Measurements from ENCODE around the gene DYNC2I2. TPM values are rescaled to one million over a fixed set of nuclear protein-coding genes. Genes with fewer than 3 reads are reported as not detected.

DYNC2I2 gene
- total and polyA plus RNA-seq, 3 experiments from 2014 or later, result 3.0 to 68.6 (median 67.7) TPM

- POLR2A ChIA-PET, result no interaction called here
- H3K27me3 Mint-ChIP-seq, result peaks cover 0 to 1% of the 10 kb centered on the region in 2 donors
- CTCF ChIA-PET, result no interaction called here
- Histone ChIP-seq H3K36me3 (ENCODE audit: insufficient read depth, low read length) (peaks cover 68% of the 10 kb centered on the region), H3K27ac (ENCODE audit: low read depth, low read length) (no peak overlapping the region), H3K27me3 (ENCODE audit: insufficient read depth, low read length, poor library complexity, severe bottlenecking) (no peaks in the 10 kb centered on the region), H3K4me3 (ENCODE audit: low read length) (no peak overlapping the region), H3K9me3 (ENCODE audit: low read length) (no peaks in the 10 kb centered on the region), H3K4me1 (ENCODE audit: insufficient read depth, low read length) (no peaks in the 10 kb centered on the region)
- H3K9me3 Mint-ChIP-seq, result no peaks in the 10 kb centered on the region
- peak overlapping the region in 1 of 8 donors; percentile 79 for H3K27ac Mint-ChIP-seq
- H3K4me3 Mint-ChIP-seq, result no peak overlapping the region
- DNase-seq, result no peak
- peaks cover 3 to 85% (median 11%) of the 10 kb centered on the region in 3 donors for H3K36me3 Mint-ChIP-seq
- no peaks in the 10 kb centered on the region for H3K4me1 Mint-ChIP-seq
These were observed 29.4 kb downstream of the DYNC2I2 start for GRCh38 chr9:128627127-128627715.

- H3K36me3 Mint-ChIP-seq, result peaks cover 3 to 85% (median 16%) of the 10 kb centered on the region in 3 donors
- H3K27me3 Mint-ChIP-seq, result peaks cover 0 to 1% of the 10 kb centered on the region in 2 donors
- Histone ChIP-seq H3K27me3 (ENCODE audit: insufficient read depth, low read length, poor library complexity, severe bottlenecking) (no peaks in the 10 kb centered on the region), H3K4me3 (ENCODE audit: low read length) (no peak overlapping the region), H3K4me1 (ENCODE audit: insufficient read depth, low read length) (no peaks in the 10 kb centered on the region), H3K9me3 (ENCODE audit: low read length) (no peaks in the 10 kb centered on the region), H3K36me3 (ENCODE audit: insufficient read depth, low read length) (peaks cover 69% of the 10 kb centered on the region), H3K27ac (ENCODE audit: low read depth, low read length) (no peak overlapping the region)
- POLR2A ChIA-PET, result no interaction called here
- peak overlapping the region in 2 of 8 donors; percentile 54 to 73 for H3K27ac Mint-ChIP-seq
- no peaks in the 10 kb centered on the region for H3K9me3 Mint-ChIP-seq
- no peaks in the 10 kb centered on the region for H3K4me1 Mint-ChIP-seq
- CTCF ChIA-PET, result interaction anchor here (1.3 kb wide), 1 partner anchor 12 kb away, joined by 3 read pairs; no protein-coding TSS in a partner anchor
- no peak overlapping the region for H3K4me3 Mint-ChIP-seq
- DNase-seq, result no peak
These were observed 30.5 kb downstream of the DYNC2I2 start for GRCh38 chr9:128626181-128626580.

DNA sequence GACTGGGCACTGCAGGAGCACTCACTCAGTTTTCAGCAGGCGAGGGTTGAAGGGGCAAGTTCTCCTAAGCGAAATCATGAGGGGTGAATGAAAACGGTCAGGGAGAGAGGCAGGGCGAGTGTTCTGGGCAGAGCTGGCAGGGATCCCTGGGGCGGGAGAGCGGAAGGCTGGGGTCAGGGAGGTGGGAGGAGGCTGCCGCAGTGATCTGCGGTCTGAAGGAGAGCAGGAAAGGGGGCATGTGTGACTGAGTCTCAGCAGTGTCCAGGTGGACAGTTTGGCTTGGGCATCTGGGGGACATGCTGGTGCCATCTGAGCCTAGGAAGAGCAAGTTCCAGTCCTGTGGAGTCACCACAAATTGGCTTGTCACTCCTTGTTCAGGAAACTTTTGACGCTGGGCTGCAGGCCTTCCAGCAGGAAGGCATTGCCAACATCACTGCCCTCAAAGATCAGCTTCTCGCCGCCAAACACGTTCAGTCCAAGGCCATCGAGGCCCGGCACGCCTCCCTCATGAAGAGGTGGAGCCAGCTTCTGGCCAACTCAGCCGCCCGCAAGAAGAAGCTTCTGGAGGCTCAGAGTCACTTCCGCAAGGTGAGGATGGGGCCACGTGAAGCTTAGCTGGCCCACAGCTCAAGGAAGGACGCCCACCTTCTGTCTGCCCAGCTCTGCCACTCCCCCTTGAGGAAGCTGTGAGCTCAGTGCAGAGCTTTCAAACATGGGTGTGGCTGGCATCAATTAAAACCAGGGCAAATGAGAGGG lies 31.1 kb downstream of the DYNC2I2 start:
- peak overlapping the region in 3 of 8 donors; percentile 27 to 54 (median 35) for H3K27ac Mint-ChIP-seq
- POLR2A ChIA-PET, result interaction anchor here (0.6 kb wide), 1 partner anchor 22 kb away, joined by 3 read pairs; no protein-coding TSS in a partner anchor
- peaks cover 0 to 1% of the 10 kb centered on the region in 2 donors for H3K27me3 Mint-ChIP-seq
- no peaks in the 10 kb centered on the region for H3K4me1 ChIP-seq (ENCODE audit: insufficient read depth, low read length)
- no peaks in the 10 kb centered on the region for H3K27me3 ChIP-seq (ENCODE audit: insufficient read depth, low read length, poor library complexity, severe bottlenecking)
- H3K4me3 Mint-ChIP-seq, result peak overlapping the region in 1 of 7 donors; percentile 15
- no peak overlapping the region for H3K4me3 ChIP-seq (ENCODE audit: low read length)
- H3K36me3 Mint-ChIP-seq, result peaks cover 3 to 88% (median 20%) of the 10 kb centered on the region in 3 donors
- DNase-seq, result no peak
- no peaks in the 10 kb centered on the region for H3K9me3 Mint-ChIP-seq
- no peak overlapping the region for H3K27ac ChIP-seq (ENCODE audit: low read depth, low read length)
- peaks cover 72% of the 10 kb centered on the region for H3K36me3 ChIP-seq (ENCODE audit: insufficient read depth, low read length)
- CTCF ChIA-PET, result interaction anchor here (0.7 to 1.3 kb wide), 2 partner anchors 13 to 99 kb away, joined by 3 read pairs; no protein-coding TSS in a partner anchor
- H3K9me3 ChIP-seq (ENCODE audit: low read length), result no peaks in the 10 kb centered on the region
- peaks cover 0 to 2% (median 0%) of the 10 kb centered on the region in 3 donors for H3K4me1 Mint-ChIP-seq

- Mint-ChIP-seq H3K36me3 (peaks cover 3 to 89% (median 20%) of the 10 kb centered on the region in 3 donors), H3K27ac (peak overlapping the region in 1 of 8 donors; percentile 47), H3K4me1 (peaks cover 0 to 2% (median 0%) of the 10 kb centered on the region in 3 donors), H3K9me3 (no peaks in the 10 kb centered on the region), H3K27me3 (peaks cover 0 to 1% of the 10 kb centered on the region in 2 donors), H3K4me3 (no peak overlapping the region)
- H3K27ac ChIP-seq (ENCODE audit: low read depth, low read length), result no peak overlapping the region
- peaks cover 71% of the 10 kb centered on the region for H3K36me3 ChIP-seq (ENCODE audit: insufficient read depth, low read length)
- H3K9me3 ChIP-seq (ENCODE audit: low read length), result no peaks in the 10 kb centered on the region
- DNase-seq, result no peak
- ChIA-PET CTCF (no interaction called here), POLR2A (no interaction called here)
- no peaks in the 10 kb centered on the region for H3K27me3 ChIP-seq (ENCODE audit: insufficient read depth, low read length, poor library complexity, severe bottlenecking)
- no peaks in the 10 kb centered on the region for H3K4me1 ChIP-seq (ENCODE audit: insufficient read depth, low read length)
- no peak overlapping the region for H3K4me3 ChIP-seq (ENCODE audit: low read length)
These were observed 32.1 kb downstream of the DYNC2I2 start for GRCh38 chr9:128624566-128624965.

DNA sequence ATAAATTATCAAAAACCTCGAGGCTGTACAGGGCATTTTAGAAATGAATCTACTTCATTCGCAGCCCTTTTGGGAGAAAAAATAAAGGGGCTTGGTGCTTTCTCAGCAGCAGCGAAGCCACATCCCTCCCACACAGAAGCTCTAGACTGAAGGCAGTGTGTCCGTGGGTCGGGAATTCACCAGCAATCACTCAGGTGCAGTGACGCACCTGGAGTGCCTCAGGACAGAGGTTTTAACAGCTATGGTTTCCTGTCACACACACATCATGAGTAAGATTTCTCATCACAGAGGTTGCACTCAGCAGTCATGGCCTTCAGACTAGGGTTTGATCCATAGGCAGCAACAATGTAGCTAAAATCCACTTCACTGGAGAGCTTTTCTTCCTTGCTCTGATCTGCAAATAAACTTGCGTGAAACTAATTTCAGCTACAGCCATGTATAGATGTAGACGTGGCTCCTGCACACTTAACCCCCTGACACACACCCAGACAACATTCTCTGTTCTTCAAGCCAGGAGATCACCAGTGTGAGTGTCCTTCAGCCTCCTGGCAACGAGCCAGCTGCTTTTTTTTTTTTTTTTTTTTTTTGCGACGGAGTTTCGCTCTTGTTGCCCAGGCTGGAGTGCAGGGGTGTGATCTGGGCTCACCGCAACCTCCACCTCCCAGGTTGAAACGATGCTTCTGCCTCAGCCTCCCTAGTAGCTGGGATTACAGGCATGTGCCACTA lies 34.8 kb downstream of the DYNC2I2 start:
- no peaks in the 10 kb centered on the region for H3K9me3 Mint-ChIP-seq
- peak overlapping the region in 3 of 8 donors; percentile 5 to 80 (median 36) for H3K27ac Mint-ChIP-seq
- H3K27me3 ChIP-seq (ENCODE audit: insufficient read depth, low read length, poor library complexity, severe bottlenecking), result no peaks in the 10 kb centered on the region
- no peak overlapping the region for H3K4me3 ChIP-seq (ENCODE audit: low read length)
- H3K4me1 ChIP-seq (ENCODE audit: insufficient read depth, low read length), result no peaks in the 10 kb centered on the region
- no peaks in the 10 kb centered on the region for H3K27me3 Mint-ChIP-seq
- H3K27ac ChIP-seq (ENCODE audit: low read depth, low read length), result no peak overlapping the region
- DNase-seq, result no peak
- H3K4me3 Mint-ChIP-seq, result no peak overlapping the region
- ChIA-PET POLR2A (interaction anchor here (0.5 kb wide), 1 partner anchor 22 kb away, joined by 3 read pairs; no protein-coding TSS in a partner anchor), CTCF (interaction anchor here (0.7 to 1.5 kb wide), 2 partner anchors 12 to 183 kb away, joined by 3 to 4 read pairs; no protein-coding TSS in a partner anchor)
- peaks cover 70% of the 10 kb centered on the region for H3K36me3 ChIP-seq (ENCODE audit: insufficient read depth, low read length)
- H3K36me3 Mint-ChIP-seq, result peaks cover 0 to 87% (median 26%) of the 10 kb centered on the region in 3 donors
- H3K4me1 Mint-ChIP-seq, result peaks cover 0 to 2% (median 0%) of the 10 kb centered on the region in 3 donors
- H3K9me3 ChIP-seq (ENCODE audit: low read length), result no peaks in the 10 kb centered on the region

DNA sequence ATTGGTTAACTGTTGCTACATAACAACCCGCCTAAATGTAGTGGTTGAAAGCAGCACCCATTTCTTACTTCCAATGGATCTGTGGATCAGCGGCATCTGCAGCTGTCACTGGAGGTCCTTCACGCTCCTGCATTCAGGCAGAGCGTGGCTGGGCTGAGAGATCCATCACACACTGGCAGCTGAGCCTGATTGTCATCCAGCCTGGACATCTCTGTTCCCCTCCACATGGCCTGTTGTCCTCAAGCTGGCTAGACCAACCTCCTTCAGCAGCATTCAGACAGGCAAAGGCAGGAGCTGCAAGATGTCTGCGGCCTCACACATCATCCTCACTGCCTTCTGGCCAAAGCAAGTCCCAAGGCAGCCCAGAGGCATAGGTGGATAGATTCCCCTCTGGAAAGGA lies 36.9 kb downstream of the DYNC2I2 start:
- Mint-ChIP-seq H3K27ac (no peak overlapping the region), H3K4me1 (peaks cover 0 to 2% (median 0%) of the 10 kb centered on the region in 3 donors), H3K36me3 (peaks cover 4 to 84% (median 23%) of the 10 kb centered on the region in 3 donors), H3K4me3 (no peak overlapping the region), H3K27me3 (no peaks in the 10 kb centered on the region), H3K9me3 (no peaks in the 10 kb centered on the region)
- Histone ChIP-seq H3K27ac (ENCODE audit: low read depth, low read length) (no peak overlapping the region), H3K4me1 (ENCODE audit: insufficient read depth, low read length) (no peaks in the 10 kb centered on the region), H3K36me3 (ENCODE audit: insufficient read depth, low read length) (peaks cover 64% of the 10 kb centered on the region), H3K4me3 (ENCODE audit: low read length) (no peak overlapping the region), H3K27me3 (ENCODE audit: insufficient read depth, low read length, poor library complexity, severe bottlenecking) (no peaks in the 10 kb centered on the region), H3K9me3 (ENCODE audit: low read length) (no peaks in the 10 kb centered on the region)
- POLR2A ChIA-PET, result no interaction called here
- no peak for DNase-seq
- CTCF ChIA-PET, result no interaction called here

DNA sequence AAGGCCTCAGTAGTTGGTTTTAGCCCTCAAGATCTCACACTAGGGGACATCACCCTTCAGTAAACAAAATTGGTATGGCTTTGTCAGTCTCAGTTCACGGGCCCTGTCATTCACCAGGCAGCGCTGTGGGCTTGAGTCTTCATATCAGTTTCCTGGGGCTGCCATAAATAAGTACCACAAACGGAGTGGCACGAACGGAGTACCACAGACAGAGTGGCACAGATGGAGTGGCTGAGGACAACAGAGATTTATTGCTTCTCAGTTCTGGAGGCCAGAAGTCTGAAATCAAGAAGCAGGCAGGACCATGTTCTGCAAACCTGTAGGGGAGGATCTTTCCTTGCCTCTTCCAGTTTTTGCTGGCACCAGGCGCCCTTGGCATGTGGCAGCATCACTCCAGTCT lies 37.5 kb downstream of the DYNC2I2 start:
- ChIA-PET CTCF (no interaction called here), POLR2A (no interaction called here)
- H3K27ac ChIP-seq (ENCODE audit: low read depth, low read length), result no peak overlapping the region
- no peaks in the 10 kb centered on the region for H3K9me3 ChIP-seq (ENCODE audit: low read length)
- H3K36me3 ChIP-seq (ENCODE audit: insufficient read depth, low read length), result peaks cover 64% of the 10 kb centered on the region
- no peak overlapping the region for H3K4me3 ChIP-seq (ENCODE audit: low read length)
- no peaks in the 10 kb centered on the region for H3K27me3 Mint-ChIP-seq
- no peaks in the 10 kb centered on the region for H3K4me1 ChIP-seq (ENCODE audit: insufficient read depth, low read length)
- H3K27me3 ChIP-seq (ENCODE audit: insufficient read depth, low read length, poor library complexity, severe bottlenecking), result no peaks in the 10 kb centered on the region
- H3K9me3 Mint-ChIP-seq, result no peaks in the 10 kb centered on the region
- H3K4me3 Mint-ChIP-seq, result no peak overlapping the region
- H3K4me1 Mint-ChIP-seq, result peaks cover 0 to 2% (median 0%) of the 10 kb centered on the region in 3 donors
- no peak for DNase-seq
- peak overlapping the region in 1 of 8 donors; percentile 24 for H3K27ac Mint-ChIP-seq
- peaks cover 4 to 84% (median 21%) of the 10 kb centered on the region in 3 donors for H3K36me3 Mint-ChIP-seq
